Activated CD8-positive, alpha-beta T cell treated with anti-CD3 and anti-CD28 coated beads for 36 hours (primary cell): ENCODE results near the gene SMPD2. TPM values are rescaled to one million over a fixed set of nuclear protein-coding genes. Genes with fewer than 3 reads are reported as not detected.

ENCODE experiments used
- ATAC-seq: fragments of 200-7000 bp; cut with Tn5 transposase; one replicate; pipeline ENCODE4 v1.10.0; 2021; ENCODE audit warnings: mild to moderate bottlenecking, moderate library complexity
- CTCF ChIA-PET: fragments of 350-600 bp; sonication (Branson Sonifier 250); formaldehyde crosslinking; loops from one replicate; lab custom pipeline; 2021; ENCODE audit warnings: antibody characterized with exemption; lab: Charles Lee
- POLR2A ChIA-PET: fragments of 350-600 bp; sonication (Branson Sonifier 250); formaldehyde crosslinking; loops from one replicate; lab custom pipeline; 2021; ENCODE audit warnings: antibody characterized with exemption; lab: Charles Lee
- DNase-seq: peaks from one replicate; pipeline ENCODE4 v3.0.0-alpha.2; 2020
- H3K27ac Mint-ChIP-seq: one replicate; pipeline ENCODE4 v1.8.0; 2021; ENCODE audit warnings: mild to moderate bottlenecking, mixed read lengths
- H3K27me3 Mint-ChIP-seq: one replicate; pipeline ENCODE4 v1.8.0; 2021; ENCODE audit warnings: mixed read lengths
- H3K36me3 Mint-ChIP-seq: one replicate; pipeline ENCODE4 v1.8.0; 2021; ENCODE audit warnings: low read depth, mixed read lengths
- H3K4me1 Mint-ChIP-seq: one replicate; pipeline ENCODE4 v1.8.0; 2021; ENCODE audit warnings: low read depth, mixed read lengths
- H3K4me3 Mint-ChIP-seq: one replicate; pipeline ENCODE4 v1.8.0; 2021; ENCODE audit warnings: mild to moderate bottlenecking, moderate library complexity, mixed read lengths
- H3K9me3 Mint-ChIP-seq: one replicate; pipeline ENCODE4 v1.8.0; 2021; ENCODE audit warnings: mixed read lengths
- intact Hi-C: fragments of 100-400 bp; cut with micrococcal nuclease; formaldehyde crosslinking; loops from one replicate; pipeline ENCODE4 v1.10.0; 2022
- total RNA-seq, 2 experiments: library from RNA; stranded (reverse); gene quantifications; one replicate each; pipeline ENCODE4 v1.2.3, GENCODE V29; 2021
- TF ChIP-seq, protein P1 (sequence below): fragments of 200-600 bp; IDR thresholded peaks from one replicate; pipeline ENCODE4 v1.8.0; 2022; ENCODE audit warnings: antibody characterized with exemption, mild to moderate bottlenecking

Gene SMPD2
- total RNA-seq, 2 experiments from 2014 or later, result 8.7 to 9.6 TPM

DNA sequence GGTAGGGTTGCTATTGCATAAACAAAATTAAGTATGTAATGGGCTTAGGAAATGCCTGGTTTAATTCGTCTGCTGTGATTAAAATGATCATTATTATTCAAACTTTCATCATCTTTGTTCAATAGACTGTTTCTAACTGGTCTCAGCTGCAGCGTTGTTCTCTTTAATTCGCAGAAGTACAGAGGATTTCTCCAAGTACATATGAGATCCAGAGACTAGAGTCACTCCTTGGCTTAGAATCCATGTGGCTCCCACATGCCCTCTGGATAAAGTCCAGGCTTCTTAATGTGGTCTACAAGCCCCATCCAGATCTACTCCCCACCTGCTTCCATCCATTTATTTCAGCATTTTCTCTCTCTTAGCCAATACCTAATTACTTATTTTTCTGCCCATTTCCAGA, 43.6 kb downstream of the SMPD2 start:
- no peak for DNase-seq
- intact Hi-C loops, result loop anchor here (5.0 kb wide), 1 partner anchor 42 kb away; the partner anchor contains the start of genes PPIL6 and SMPD2

DNA sequence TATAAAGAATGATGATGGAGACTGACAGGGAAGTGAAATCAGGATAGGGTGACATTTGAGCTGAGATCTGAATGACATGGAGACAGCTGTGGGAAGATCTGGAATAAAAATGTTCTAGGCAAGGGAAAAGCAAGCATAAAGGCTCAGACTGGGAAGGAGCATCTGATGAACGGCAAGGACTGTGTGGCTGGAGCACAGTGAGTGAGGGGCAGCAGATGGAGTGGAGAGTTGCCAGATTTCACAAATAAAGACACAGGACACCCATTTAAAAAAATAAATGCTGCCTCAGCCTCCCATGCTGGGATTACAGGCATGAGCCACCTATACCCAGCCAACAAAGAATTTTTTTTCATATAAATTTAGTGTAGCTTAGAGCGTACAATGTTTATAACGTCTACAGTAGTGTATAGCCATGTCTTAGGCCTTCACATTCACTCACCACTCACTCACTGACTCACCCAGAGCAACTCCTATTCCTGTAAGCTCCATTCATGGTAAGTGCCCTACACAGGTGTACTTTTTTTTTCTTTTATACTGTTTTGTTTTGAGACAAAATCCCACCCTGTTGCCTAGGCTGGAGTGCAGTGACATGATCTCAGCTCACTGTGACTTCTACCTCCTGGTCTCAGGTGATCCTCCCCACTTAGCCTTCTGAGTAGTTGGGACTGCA, 44.9 kb downstream of the SMPD2 start:
- Mint-ChIP-seq H3K27me3 (no peaks in the 10 kb centered on the region), H3K27ac (no peak overlapping the region), H3K4me1 (peaks cover 23% of the 10 kb centered on the region), H3K4me3 (no peak overlapping the region), H3K36me3 (peaks cover 19% of the 10 kb centered on the region), H3K9me3 (no peaks in the 10 kb centered on the region)
- POLR2A ChIA-PET, result interaction anchor here (0.8 to 1.4 kb wide), 3 partner anchors 21 to 103 kb away, joined by 3 to 7 read pairs (median 4); partner anchors contain the start of gene CD164
- intact Hi-C loops, result no loop called here
- TF ChIP-seq, protein P1, sequence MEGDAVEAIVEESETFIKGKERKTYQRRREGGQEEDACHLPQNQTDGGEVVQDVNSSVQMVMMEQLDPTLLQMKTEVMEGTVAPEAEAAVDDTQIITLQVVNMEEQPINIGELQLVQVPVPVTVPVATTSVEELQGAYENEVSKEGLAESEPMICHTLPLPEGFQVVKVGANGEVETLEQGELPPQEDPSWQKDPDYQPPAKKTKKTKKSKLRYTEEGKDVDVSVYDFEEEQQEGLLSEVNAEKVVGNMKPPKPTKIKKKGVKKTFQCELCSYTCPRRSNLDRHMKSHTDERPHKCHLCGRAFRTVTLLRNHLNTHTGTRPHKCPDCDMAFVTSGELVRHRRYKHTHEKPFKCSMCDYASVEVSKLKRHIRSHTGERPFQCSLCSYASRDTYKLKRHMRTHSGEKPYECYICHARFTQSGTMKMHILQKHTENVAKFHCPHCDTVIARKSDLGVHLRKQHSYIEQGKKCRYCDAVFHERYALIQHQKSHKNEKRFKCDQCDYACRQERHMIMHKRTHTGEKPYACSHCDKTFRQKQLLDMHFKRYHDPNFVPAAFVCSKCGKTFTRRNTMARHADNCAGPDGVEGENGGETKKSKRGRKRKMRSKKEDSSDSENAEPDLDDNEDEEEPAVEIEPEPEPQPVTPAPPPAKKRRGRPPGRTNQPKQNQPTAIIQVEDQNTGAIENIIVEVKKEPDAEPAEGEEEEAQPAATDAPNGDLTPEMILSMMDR, result no peak
- DNase-seq, result no peak
- CTCF ChIA-PET, result interaction anchor here (0.8 kb wide), 1 partner anchor 298 kb away, joined by 4 read pairs; no protein-coding TSS in a partner anchor
- ATAC-seq, result no peak

More for the DNA sequence above, 43.6 kb downstream of the SMPD2 start:
- Mint-ChIP-seq H3K27ac (peak overlapping the region; percentile 52), H3K36me3 (peaks cover 28% of the 10 kb centered on the region), H3K4me1 (peaks cover 25% of the 10 kb centered on the region), H3K4me3 (peak overlapping the region; percentile 70), H3K9me3 (no peaks in the 10 kb centered on the region), H3K27me3 (no peaks in the 10 kb centered on the region)
- CTCF ChIA-PET, result no interaction called here
- ATAC-seq, result no peak
- POLR2A ChIA-PET, result interaction anchor here (1.1 to 1.4 kb wide), 2 partner anchors 43 to 102 kb away, joined by 4 to 6 read pairs; partner anchors contain the start of genes CD164, PPIL6 and SMPD2
- TF ChIP-seq, protein P1, result no peak

DNA sequence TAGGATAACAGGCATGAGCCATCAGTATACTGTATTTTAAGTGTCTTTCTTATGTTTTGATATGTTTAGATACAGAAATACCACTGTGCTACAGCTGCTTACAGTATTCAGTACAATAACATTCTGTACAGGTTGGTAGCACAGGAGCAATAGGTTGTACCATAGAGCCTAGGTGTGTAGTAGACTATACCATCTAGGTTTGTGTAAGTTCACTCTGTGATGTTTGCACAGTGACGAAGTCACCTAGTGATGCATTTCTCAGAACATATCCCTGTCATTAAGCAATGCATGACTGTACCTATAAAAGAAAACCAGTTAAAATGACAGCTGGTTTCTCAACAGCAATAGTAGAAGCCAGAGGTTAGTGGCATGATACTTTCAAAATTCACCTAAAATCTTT, 45.5 kb downstream of the SMPD2 start:
- CTCF ChIA-PET, result no interaction called here
- intact Hi-C loops, result no loop called here
- TF ChIP-seq, protein P1, result no peak
- H3K27me3 Mint-ChIP-seq, result no peaks in the 10 kb centered on the region
- peaks cover 13% of the 10 kb centered on the region for H3K36me3 Mint-ChIP-seq
- DNase-seq (no peak), ATAC-seq (no peak)
- POLR2A ChIA-PET, result interaction anchor here (0.9 kb wide), 1 partner anchor 105 kb away, joined by 3 read pairs; no protein-coding TSS in a partner anchor
- peaks cover 27% of the 10 kb centered on the region for H3K4me1 Mint-ChIP-seq
- no peak overlapping the region for H3K4me3 Mint-ChIP-seq
- no peaks in the 10 kb centered on the region for H3K9me3 Mint-ChIP-seq
- no peak overlapping the region for H3K27ac Mint-ChIP-seq

DNA sequence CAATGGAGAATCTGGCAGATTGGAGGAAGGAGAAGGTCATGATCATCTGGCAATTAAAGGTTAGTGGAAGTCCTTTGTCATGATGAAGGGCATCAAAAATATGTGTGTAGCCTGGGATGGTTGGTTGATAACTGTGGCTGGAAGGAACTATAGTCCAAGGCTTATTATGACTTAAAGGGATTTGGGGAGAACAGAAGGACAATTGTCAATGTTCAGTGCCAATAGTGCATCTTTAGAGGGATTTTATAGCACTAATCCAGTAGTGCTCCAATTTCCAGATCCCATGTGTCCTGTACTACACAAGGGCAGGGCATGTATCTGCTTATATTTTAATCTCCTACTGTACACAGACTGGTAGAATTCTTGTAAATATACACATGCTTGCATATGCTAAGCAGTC, 47.5 kb downstream of the SMPD2 start:
- H3K4me3 Mint-ChIP-seq, result no peak overlapping the region
- ChIA-PET POLR2A (no interaction called here), CTCF (no interaction called here)
- DNase-seq (no peak), ATAC-seq (no peak)
- H3K27me3 Mint-ChIP-seq, result no peaks in the 10 kb centered on the region
- no peaks in the 10 kb centered on the region for H3K9me3 Mint-ChIP-seq
- peaks cover 30% of the 10 kb centered on the region for H3K4me1 Mint-ChIP-seq
- intact Hi-C loops, result no loop called here
- no peak overlapping the region for H3K27ac Mint-ChIP-seq
- no peaks in the 10 kb centered on the region for H3K36me3 Mint-ChIP-seq
- TF ChIP-seq, protein P1, result no peak

DNA sequence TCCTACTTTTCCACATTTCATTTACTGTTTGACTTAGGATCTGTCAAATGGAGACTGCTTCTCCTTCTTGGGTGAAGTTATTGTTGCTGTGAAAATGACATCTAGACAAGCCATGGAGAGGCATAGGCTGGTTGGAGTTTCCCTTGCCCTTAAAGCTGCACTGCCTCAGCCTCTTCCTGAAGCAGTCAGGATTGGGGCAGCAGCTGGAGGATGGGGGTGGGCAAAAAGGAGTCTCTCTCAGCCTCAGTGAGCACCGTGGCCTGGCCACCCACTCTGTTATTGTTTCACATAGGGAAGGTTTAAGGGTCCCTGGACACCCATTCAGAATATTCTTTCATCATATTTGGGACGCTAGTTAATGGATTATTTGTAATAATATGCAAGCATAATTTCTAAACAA, 50.2 kb downstream of the SMPD2 start:
- no peak overlapping the region for H3K4me3 Mint-ChIP-seq
- no peaks in the 10 kb centered on the region for H3K9me3 Mint-ChIP-seq
- H3K27ac Mint-ChIP-seq, result peak overlapping the region; percentile 81
- peaks cover 27% of the 10 kb centered on the region for H3K4me1 Mint-ChIP-seq
- no peaks in the 10 kb centered on the region for H3K36me3 Mint-ChIP-seq
- TF ChIP-seq, protein P1, result no peak
- DNase-seq, result no peak
- POLR2A ChIA-PET, result interaction anchor here (0.7 to 1.7 kb wide), 3 partner anchors 31 to 948 kb away, joined by 3 to 5 read pairs (median 4); partner anchors contain the start of gene CD164
- CTCF ChIA-PET, result interaction anchor here (1.1 to 1.4 kb wide), 4 partner anchors 18 to 108 kb away, joined by 3 to 5 read pairs (median 3); partner anchors contain the start of gene MICAL1
- intact Hi-C loops, result no loop called here
- no peak for ATAC-seq
- H3K27me3 Mint-ChIP-seq, result no peaks in the 10 kb centered on the region
